PC-9 (cell line): ENCODE results near the gene PDGFD.

Experiments used
- CTCF ChIP-seq: fragments of 200-600 bp; sonication (generic); conservative IDR thresholded peaks from 2 replicates; pipeline ENCODE4 v1.6.1; 2017; ENCODE audit warnings: mixed run types, antibody characterized with exemption, mild to moderate bottlenecking, moderate library complexity
- EZH2 ChIP-seq: fragments of 200-600 bp; sonication (generic); IDR thresholded peaks from 2 replicates; pipeline ENCODE4 v1.8.0; 2017; ENCODE audit warnings: antibody characterized with exemption, low read depth

GRCh38 chr11:104146421-104146820 is 17.5 kb downstream of the PDGFD start:
- TF ChIP-seq CTCF (no peak), EZH2 (no peak)
